ENCODE data around the gene LRRFIP1. TPM values are rescaled to one million over a fixed set of nuclear protein-coding genes. Genes with fewer than 3 reads are reported as not detected.
"Not testable (repeated sequence)": the region's sequence is repeated elsewhere in the genome, so short reads cannot be mapped to it uniquely, and the experiment has no call there.

Gene LRRFIP1
- total and polyA plus RNA-seq, 10 donors = 40.4 to 164 (median 124) TPM

GRCh38 chr2:237682856-237683670, 55.7 kb downstream of the LRRFIP1 start:
- DNase-seq = peak; percentile 54
- intact Hi-C loops (cut with DNase I; ENCODE audit: low total_unique reads) = no loop called here
- TF ChIP-seq CTCF (IDR thresholded peaks at IDR 0.05 in 8 of 11, conservative IDR thresholded peaks at IDR 0.05 in 3 of 11) = no peak
- TF ChIP-seq POLR2AphosphoS5 (IDR thresholded peaks at IDR 0.05) = no peak
- TF ChIP-seq POLR2A (IDR thresholded peaks at IDR 0.05) = no peak
- Histone ChIP-seq H3K4me3 (no peak overlapping the region), H3K9me3 (no peaks in the 10 kb centered on the region), H3K27me3 (replicated peaks in 1 of 7) (no peaks in the 10 kb centered on the region), H3K36me3 (peaks cover 0 to 5% (median 0%) of the 10 kb centered on the region in 6 donors), H3K4me1 (peaks cover 13 to 40% (median 27%) of the 10 kb centered on the region in 6 donors), H3K27ac (no peak overlapping the region)
- WGBS, 5 donors = 80 to 91% (median 86%) methylated on average over 17 to 18 of the region's 18 CpGs

GRCh38 chr2:237685408-237685807, 58.0 kb downstream of the LRRFIP1 start:
- Histone ChIP-seq H3K4me1 (peaks cover 22 to 50% (median 40%) of the 10 kb centered on the region in 6 donors), H3K36me3 (peaks cover 0 to 5% (median 0%) of the 10 kb centered on the region in 6 donors)

GRCh38 chr2:237686659-237687136, 59.3 kb downstream of the LRRFIP1 start:
- peak overlapping the region in 1 of 8 donors; percentile 41 for H3K4me3 ChIP-seq
- peaks cover 0 to 5% (median 0%) of the 10 kb centered on the region in 6 donors for H3K36me3 ChIP-seq
- WGBS, 5 donors = 52 to 72% (median 62%) methylated on average over 11 of the region's 11 CpGs
- DNase-seq = peak; percentile 81
- peaks cover 28 to 61% (median 51%) of the 10 kb centered on the region in 6 donors for H3K4me1 ChIP-seq
- H3K27ac ChIP-seq = peak overlapping the region in 7 of 8 donors; percentile 72 to 100 (median 98)
- intact Hi-C loops (cut with DNase I; ENCODE audit: low total_unique reads) = no loop called here
- TF ChIP-seq POLR2AphosphoS5 (IDR thresholded peaks at IDR 0.05) = no peak
- TF ChIP-seq POLR2A (IDR thresholded peaks at IDR 0.05) = no peak
- TF ChIP-seq CTCF (IDR thresholded peaks at IDR 0.05 in 8 of 11, conservative IDR thresholded peaks at IDR 0.05 in 3 of 11) = peak in 1 of 11 experiments; percentile 20
- no peaks in the 10 kb centered on the region for H3K9me3 ChIP-seq
- H3K27me3 ChIP-seq (replicated peaks in 1 of 7) = no peaks in the 10 kb centered on the region

More at GRCh38 chr2:237685408-237685807, 58.0 kb downstream of the LRRFIP1 start:
- H3K9me3 ChIP-seq = no peaks in the 10 kb centered on the region
- no peaks in the 10 kb centered on the region for H3K27me3 ChIP-seq (replicated peaks in 1 of 7)
- TF ChIP-seq POLR2A (IDR thresholded peaks at IDR 0.05) = no peak
- TF ChIP-seq CTCF (IDR thresholded peaks at IDR 0.05 in 8 of 11, conservative IDR thresholded peaks at IDR 0.05 in 3 of 11) = peak in 1 of 11 experiments; percentile 17
- no peak overlapping the region for H3K27ac ChIP-seq
- intact Hi-C loops (cut with DNase I; ENCODE audit: low total_unique reads) = no loop called here
- peak; percentile 66 for DNase-seq
- WGBS, 5 donors = 63 to 90% (median 87%) methylated on average over 5 of the region's 5 CpGs
- H3K4me3 ChIP-seq = no peak overlapping the region

GRCh38 chr2:237688081-237688480, 60.7 kb downstream of the LRRFIP1 start:
- Histone ChIP-seq H3K9me3 (no peaks in the 10 kb centered on the region), H3K36me3 (no peaks in the 10 kb centered on the region), H3K27me3 (replicated peaks in 1 of 7) (no peaks in the 10 kb centered on the region), H3K4me3 (peak overlapping the region in 1 of 8 donors; percentile 41), H3K27ac (peak overlapping the region; percentile 32 to 100 (median 96)), H3K4me1 (peaks cover 28 to 66% (median 52%) of the 10 kb centered on the region in 6 donors)
- 55 to 100% (median 79%) methylated on average over 1 of the region's 1 CpG for WGBS, 5 donors
- TF ChIP-seq POLR2AphosphoS5 (IDR thresholded peaks at IDR 0.05) (no peak), POLR2A (IDR thresholded peaks at IDR 0.05) (no peak), CTCF (IDR thresholded peaks at IDR 0.05 in 8 of 11, conservative IDR thresholded peaks at IDR 0.05 in 3 of 11) (no peak)
- intact Hi-C loops (cut with DNase I; ENCODE audit: low total_unique reads) = no loop called here
- no peak for DNase-seq

GRCh38 chr2:237688541-237688940, 61.2 kb downstream of the LRRFIP1 start:
- H3K9me3 ChIP-seq; H3K36me3 ChIP-seq; intact Hi-C loops (cut with DNase I; ENCODE audit: low total_unique reads); H3K27me3 ChIP-seq (replicated peaks in 1 of 7); H3K4me3 ChIP-seq: not testable (repeated sequence)
- WGBS, 5 donors = 83 to 94% (median 92%) methylated on average over 6 of the region's 6 CpGs
- Histone ChIP-seq H3K27ac (peak overlapping the region in 7 of 8 donors; percentile 72 to 100 (median 98)), H3K4me1 (peaks cover 30 to 71% (median 56%) of the 10 kb centered on the region in 6 donors)
- peak; percentile 71 for DNase-seq

All from spleen (tissue), 11 donors.